ENCODE results near the gene CSNK1D. TPM values are rescaled to one million over a fixed set of nuclear protein-coding genes. Genes with fewer than 3 reads are reported as not detected.

The CSNK1D gene
- total and polyA plus RNA-seq, 8 donors, result 55.9 to 180 (median 89.1) TPM

GRCh38 chr17:82232876-82233785, 40.4 kb downstream of the CSNK1D start:
- no peak for DNase-seq
- Histone ChIP-seq H3K27ac (peak overlapping the region in 3 of 5 donors; percentile 91 to 97 (median 94)), H3K4me1 (peaks cover 61 to 98% (median 86%) of the 10 kb centered on the region in 4 donors), H3K36me3 (peaks cover 6 to 21% (median 17%) of the 10 kb centered on the region in 4 donors), H3K9me3 (no peaks in the 10 kb centered on the region), H3K27me3 (peaks cover 0 to 4% (median 0%) of the 10 kb centered on the region in 3 donors), H3K4me3 (peak overlapping the region in 1 of 4 donors; percentile 75)
- intact Hi-C loops (cut with DNase I; ENCODE audit: low total_unique reads), result loop anchor here (5.0 kb wide), 1 partner anchor 89 kb away; no protein-coding TSS in a partner anchor
- WGBS, 5 donors, result 67 to 85% (median 75%) methylated on average over 19 to 21 of the region's 21 CpGs
- TF ChIP-seq POLR2AphosphoS5 (IDR thresholded peaks at IDR 0.05) (peak in 1 of 3 donors; percentile 10), EP300 (IDR thresholded peaks at IDR 0.05) (no peak)

- no peak for DNase-seq
- Histone ChIP-seq H3K4me1 (peaks cover 55 to 98% (median 84%) of the 10 kb centered on the region in 4 donors), H3K27me3 (peaks cover 0 to 4% (median 0%) of the 10 kb centered on the region in 3 donors), H3K9me3 (no peaks in the 10 kb centered on the region), H3K36me3 (peaks cover 2 to 13% (median 10%) of the 10 kb centered on the region in 4 donors), H3K27ac (peak overlapping the region; percentile 91 to 97 (median 92)), H3K4me3 (peak overlapping the region in 3 of 4 donors; percentile 67 to 75 (median 68))
- TF ChIP-seq POLR2A (IDR thresholded peaks at IDR 0.05) (no peak), POLR2AphosphoS5 (IDR thresholded peaks at IDR 0.05) (no peak), EP300 (IDR thresholded peaks at IDR 0.05) (no peak)
- TF ChIP-seq, protein P1, sequence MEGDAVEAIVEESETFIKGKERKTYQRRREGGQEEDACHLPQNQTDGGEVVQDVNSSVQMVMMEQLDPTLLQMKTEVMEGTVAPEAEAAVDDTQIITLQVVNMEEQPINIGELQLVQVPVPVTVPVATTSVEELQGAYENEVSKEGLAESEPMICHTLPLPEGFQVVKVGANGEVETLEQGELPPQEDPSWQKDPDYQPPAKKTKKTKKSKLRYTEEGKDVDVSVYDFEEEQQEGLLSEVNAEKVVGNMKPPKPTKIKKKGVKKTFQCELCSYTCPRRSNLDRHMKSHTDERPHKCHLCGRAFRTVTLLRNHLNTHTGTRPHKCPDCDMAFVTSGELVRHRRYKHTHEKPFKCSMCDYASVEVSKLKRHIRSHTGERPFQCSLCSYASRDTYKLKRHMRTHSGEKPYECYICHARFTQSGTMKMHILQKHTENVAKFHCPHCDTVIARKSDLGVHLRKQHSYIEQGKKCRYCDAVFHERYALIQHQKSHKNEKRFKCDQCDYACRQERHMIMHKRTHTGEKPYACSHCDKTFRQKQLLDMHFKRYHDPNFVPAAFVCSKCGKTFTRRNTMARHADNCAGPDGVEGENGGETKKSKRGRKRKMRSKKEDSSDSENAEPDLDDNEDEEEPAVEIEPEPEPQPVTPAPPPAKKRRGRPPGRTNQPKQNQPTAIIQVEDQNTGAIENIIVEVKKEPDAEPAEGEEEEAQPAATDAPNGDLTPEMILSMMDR (IDR thresholded peaks at IDR 0.05), result no peak
- intact Hi-C loops (cut with DNase I; ENCODE audit: low total_unique reads), result loop anchor here (5.0 kb wide), 1 partner anchor 90 kb away; no protein-coding TSS in a partner anchor
- 68 to 85% (median 81%) methylated on average over 14 to 21 of the region's 21 CpGs for WGBS, 5 donors
Measured at GRCh38 chr17:82232322-82232820, 41.1 kb downstream of the CSNK1D start.

GRCh38 chr17:82231562-82232321, 41.8 kb downstream of the CSNK1D start:
- peaks cover 55 to 98% (median 78%) of the 10 kb centered on the region in 4 donors for H3K4me1 ChIP-seq
- peak overlapping the region; percentile 61 to 75 (median 68) for H3K4me3 ChIP-seq
- peaks cover 0 to 4% (median 0%) of the 10 kb centered on the region in 3 donors for H3K27me3 ChIP-seq
- H3K9me3 ChIP-seq, result no peaks in the 10 kb centered on the region
- intact Hi-C loops (cut with DNase I; ENCODE audit: low total_unique reads), result loop anchor here (5.0 kb wide), 1 partner anchor 91 kb away; no protein-coding TSS in a partner anchor
- H3K27ac ChIP-seq, result peak overlapping the region; percentile 91 to 97 (median 92)
- peak; percentile 75 to 92 for DNase-seq
- TF ChIP-seq, protein P1 (IDR thresholded peaks at IDR 0.05), result no peak
- TF ChIP-seq POLR2AphosphoS5 (IDR thresholded peaks at IDR 0.05), result peak in 2 of 3 donors; percentile 60 to 74
- peaks cover 0 to 7% (median 4%) of the 10 kb centered on the region in 4 donors for H3K36me3 ChIP-seq
- WGBS, 5 donors, result 2 to 19% (median 7%) methylated on average over 7 to 42 of the region's 42 CpGs

DNA sequence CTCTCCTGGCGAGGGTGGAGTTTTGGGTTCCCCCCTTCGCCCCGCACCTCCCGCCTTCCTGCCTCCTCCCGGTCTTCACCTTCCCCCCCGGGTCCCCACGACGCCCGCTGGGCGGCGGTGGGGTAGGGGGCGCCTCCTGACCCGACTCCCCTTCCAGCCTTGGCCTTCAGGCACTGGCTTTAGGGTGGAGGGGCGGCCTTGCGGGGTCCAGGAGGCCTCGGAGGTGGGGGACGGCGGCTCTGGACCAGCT, 42.3 kb downstream of the CSNK1D start:
- DNase-seq, result no peak
- peaks cover 50 to 98% (median 72%) of the 10 kb centered on the region in 4 donors for H3K4me1 ChIP-seq
- peak overlapping the region; percentile 61 to 75 (median 68) for H3K4me3 ChIP-seq
- peaks cover 0 to 4% (median 0%) of the 10 kb centered on the region in 3 donors for H3K27me3 ChIP-seq
- intact Hi-C loops (cut with DNase I; ENCODE audit: low total_unique reads), result loop anchor here (5.0 kb wide), 1 partner anchor 91 kb away; no protein-coding TSS in a partner anchor
- TF ChIP-seq POLR2A (IDR thresholded peaks at IDR 0.05) (no peak), POLR2AphosphoS5 (IDR thresholded peaks at IDR 0.05) (no peak), EP300 (IDR thresholded peaks at IDR 0.05) (no peak)
- TF ChIP-seq, protein P1 (IDR thresholded peaks at IDR 0.05), result no peak
- H3K27ac ChIP-seq, result peak overlapping the region; percentile 91 to 97 (median 92)
- no peaks in the 10 kb centered on the region for H3K9me3 ChIP-seq
- H3K36me3 ChIP-seq, result peaks cover 0 to 4% (median under 1%) of the 10 kb centered on the region in 4 donors
- WGBS, 5 donors, result 0 to 3% (median 1%) methylated on average over 7 to 18 of the region's 18 CpGs

All from stomach (tissue), 9 donors.